Sigmoid colon (tissue), 4 donors: ENCODE results near the gene LRRC52.

Source experiments
- CTCF ChIP-seq, 4 experiments: fragments of 450-650 bp in 3 of 4; fragments of 200-600 bp in 1 of 4; IDR thresholded peaks; one replicate each; pipeline ENCODE4 v1.5.1; 2016 to 2019; ENCODE audit warnings: antibody characterized with exemption in 4 of 4, mild to moderate bottlenecking in 3 of 4, moderate library complexity in 2 of 4
- EP300 ChIP-seq, 4 donors: sonication (generic); formaldehyde crosslinking; IDR thresholded peaks; one replicate each; pipeline ENCODE4 v1.6.1; 2017; ENCODE audit warnings: antibody characterized with exemption in 4 of 4
- POLR2A ChIP-seq, 2 donors: fragments of 450-650 bp; IDR thresholded peaks; one replicate each; pipeline ENCODE4 v1.6.1; 2016; ENCODE audit warnings: antibody characterized with exemption in 2 of 2, mild to moderate bottlenecking in 2 of 2, moderate library complexity in 2 of 2
- POLR2AphosphoS5 ChIP-seq, 4 donors: sonication (generic); formaldehyde crosslinking; IDR thresholded peaks; one replicate each; pipeline ENCODE4 v1.6.1; 2017; ENCODE audit warnings: antibody characterized with exemption in 4 of 4

DNA sequence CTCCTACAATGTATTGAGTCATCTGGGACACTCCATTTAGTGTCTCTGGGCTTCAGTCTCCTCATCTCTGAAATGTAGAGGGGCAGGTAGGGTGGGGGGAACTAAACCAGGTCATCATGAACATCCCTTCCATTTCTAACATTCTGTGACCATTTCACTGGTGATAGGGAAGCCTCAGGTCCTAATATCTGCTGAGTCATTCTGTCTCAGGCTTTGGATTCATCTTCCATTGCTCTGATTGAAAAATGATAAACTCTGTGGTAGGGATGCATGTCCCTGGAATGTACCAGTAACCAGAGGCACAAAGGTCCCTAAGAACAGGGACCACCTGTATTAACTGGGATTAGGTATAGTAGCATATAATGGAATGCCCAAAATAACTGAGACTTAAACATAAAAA is 36.2 kb upstream of the LRRC52 start:
- no peak for TF ChIP-seq CTCF (IDR thresholded peaks at IDR 0.05)
- no peak for TF ChIP-seq POLR2A (IDR thresholded peaks at IDR 0.05)
- no peak for TF ChIP-seq POLR2AphosphoS5 (IDR thresholded peaks at IDR 0.05)
- TF ChIP-seq EP300 (IDR thresholded peaks at IDR 0.05): no peak
